ENCODE data around the gene OR6J1.

Gene OR6J1

DNA sequence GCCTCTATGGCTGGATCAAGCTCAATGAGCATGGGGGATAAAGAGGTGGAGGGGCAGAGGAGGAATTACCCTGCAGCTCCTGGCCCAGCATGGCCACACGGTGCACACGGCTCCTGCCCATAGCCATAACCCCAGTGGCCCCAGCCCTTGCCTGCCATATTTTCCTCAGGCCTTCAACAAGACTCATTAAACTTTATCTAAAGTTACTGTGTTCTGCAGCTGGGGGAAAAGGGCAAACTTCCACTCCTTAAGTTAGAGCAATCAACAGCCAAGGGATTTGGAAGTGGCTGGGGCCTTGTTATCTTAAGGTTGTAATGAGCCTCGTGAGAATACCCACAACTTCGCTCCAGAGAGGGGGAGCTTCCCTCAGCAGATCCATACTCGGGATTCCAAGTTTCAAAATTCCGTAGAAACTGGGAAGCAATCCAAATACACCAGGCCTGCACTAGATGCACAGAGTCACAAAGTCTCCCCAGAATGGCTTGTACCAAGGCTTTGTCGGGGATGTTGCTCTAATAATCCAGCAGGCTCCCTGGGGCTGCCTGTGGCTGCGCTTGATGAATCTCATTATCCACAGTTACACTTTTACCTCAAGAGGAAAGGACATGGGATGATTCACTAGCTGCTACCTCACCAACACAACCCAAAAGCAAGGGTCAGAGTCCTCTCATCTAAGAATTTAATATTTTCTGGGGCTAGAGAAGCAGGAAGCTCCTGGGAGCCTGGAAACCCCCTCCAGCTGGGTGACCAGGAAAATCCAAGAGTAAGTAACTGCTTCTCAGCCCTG, 13.0 kb upstream of the OR6J1 start:
- TF ChIP-seq EZH2 (IDR thresholded peaks at IDR 0.05) (no peak), FOXP2 (optimal IDR thresholded peaks at IDR 0.05; ENCODE audit: control extremely low read depth, extremely low read length, insufficient read depth) (no peak), POLR2AphosphoS5 (IDR thresholded peaks at IDR 0.05; ENCODE audit: borderline replicate concordance, low read depth, low read length) (no peak)
- Histone ChIP-seq H3K27ac (peak overlapping the region; percentile 80), H3K9me3 (ENCODE audit: low read depth, low read length) (no peaks in the 10 kb centered on the region), H3K36me3 (ENCODE audit: insufficient read depth, low read length) (no peaks in the 10 kb centered on the region), H3K4me3 (peak overlapping the region; percentile 58), H3K9ac (ENCODE audit: insufficient read length) (no peak overlapping the region)
- DNase-seq (ENCODE audit: low read depth, low spot score) = peak; percentile 70

DNA sequence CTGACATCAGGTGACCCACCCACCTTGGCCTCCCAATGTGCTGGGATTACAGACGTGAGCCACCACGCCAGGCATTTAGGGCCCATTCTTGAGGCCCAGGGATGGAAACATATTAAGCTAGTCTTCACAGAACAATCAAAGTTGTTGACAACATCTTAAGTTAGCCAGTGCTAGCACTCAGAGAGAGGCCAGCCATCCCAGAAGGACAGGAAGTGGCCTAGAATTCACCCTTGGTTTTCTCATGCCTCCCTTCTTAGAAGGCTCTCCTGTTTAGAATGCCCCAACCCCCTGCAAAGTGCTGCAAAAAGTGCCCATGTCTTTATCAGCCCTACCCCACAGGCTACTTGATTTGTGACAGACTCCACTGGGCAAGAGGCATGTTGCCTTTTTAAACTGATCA, 12.1 kb upstream of the OR6J1 start:
- Histone ChIP-seq H3K4me3 (no peak overlapping the region), H3K36me3 (ENCODE audit: insufficient read depth, low read length) (no peaks in the 10 kb centered on the region), H3K9me3 (ENCODE audit: low read depth, low read length) (no peaks in the 10 kb centered on the region), H3K9ac (ENCODE audit: insufficient read length) (no peak overlapping the region), H3K27ac (peak overlapping the region; percentile 80)
- no peak for TF ChIP-seq POLR2AphosphoS5 (IDR thresholded peaks at IDR 0.05; ENCODE audit: borderline replicate concordance, low read depth, low read length)
- no peak for TF ChIP-seq EZH2 (IDR thresholded peaks at IDR 0.05)
- TF ChIP-seq FOXP2 (optimal IDR thresholded peaks at IDR 0.05; ENCODE audit: control extremely low read depth, extremely low read length, insufficient read depth) = no peak
- DNase-seq (ENCODE audit: low read depth, low spot score) = no peak

DNA sequence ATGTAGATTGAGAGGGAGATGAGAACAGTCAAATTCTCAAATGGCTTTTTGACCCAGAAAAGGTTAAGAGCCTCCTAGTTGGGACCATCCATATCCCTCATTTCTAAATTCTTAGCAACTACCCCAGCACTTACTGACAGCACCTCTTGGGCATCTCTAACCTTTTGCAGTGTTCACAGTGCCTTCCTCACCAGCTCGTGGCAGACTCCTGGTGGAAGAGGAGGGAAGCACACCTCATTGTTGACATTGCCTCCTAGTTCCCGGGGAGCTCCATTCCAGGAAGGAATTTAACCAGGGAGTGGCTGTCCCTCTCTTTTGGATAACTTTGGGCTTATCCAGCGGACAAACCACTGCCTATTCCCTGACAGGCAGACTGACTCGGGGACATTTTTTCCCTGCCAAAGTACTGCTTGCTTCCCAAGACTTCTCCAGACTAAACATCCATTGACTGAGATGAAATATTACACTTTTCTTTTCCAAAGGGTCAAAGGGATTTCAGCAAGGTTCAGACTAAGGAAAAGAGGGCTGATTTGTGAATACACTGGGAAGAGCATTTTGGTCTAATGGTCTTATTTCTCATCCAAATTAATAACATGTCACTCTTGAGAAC, 9.0 kb upstream of the OR6J1 start:
- H3K36me3 ChIP-seq (ENCODE audit: insufficient read depth, low read length) = no peaks in the 10 kb centered on the region
- H3K4me3 ChIP-seq = no peak overlapping the region
- no peaks in the 10 kb centered on the region for H3K9me3 ChIP-seq (ENCODE audit: low read depth, low read length)
- DNase-seq (ENCODE audit: low read depth, low spot score) = no peak
- no peak overlapping the region for H3K27ac ChIP-seq
- TF ChIP-seq EZH2 (IDR thresholded peaks at IDR 0.05) = no peak
- TF ChIP-seq FOXP2 (optimal IDR thresholded peaks at IDR 0.05; ENCODE audit: control extremely low read depth, extremely low read length, insufficient read depth) = no peak
- no peak for TF ChIP-seq POLR2AphosphoS5 (IDR thresholded peaks at IDR 0.05; ENCODE audit: borderline replicate concordance, low read depth, low read length)
- no peak overlapping the region for H3K9ac ChIP-seq (ENCODE audit: insufficient read length)

DNA sequence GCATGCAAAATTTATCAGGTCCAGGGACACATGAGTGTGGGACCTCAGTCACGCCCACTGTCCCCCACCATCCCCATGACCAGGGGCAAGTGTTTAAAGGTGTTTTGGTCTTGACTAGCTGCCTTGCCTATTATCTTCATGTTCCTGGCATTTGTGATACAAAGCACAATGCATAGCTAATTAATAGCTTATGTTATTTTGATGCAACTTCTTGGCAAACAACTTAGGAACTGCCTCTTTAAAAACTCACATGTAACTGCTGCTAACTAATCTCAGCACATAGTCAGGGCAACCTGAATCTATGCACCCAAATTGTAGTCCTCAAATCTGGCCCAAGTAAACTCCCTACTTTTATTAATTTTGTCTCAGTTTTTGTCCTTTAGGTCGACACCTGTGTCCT, 7.4 kb upstream of the OR6J1 start:
- Histone ChIP-seq H3K27ac (no peak overlapping the region), H3K9ac (ENCODE audit: insufficient read length) (no peak overlapping the region), H3K4me3 (no peak overlapping the region), H3K36me3 (ENCODE audit: insufficient read depth, low read length) (no peaks in the 10 kb centered on the region), H3K9me3 (ENCODE audit: low read depth, low read length) (no peaks in the 10 kb centered on the region)
- no peak for DNase-seq (ENCODE audit: low read depth, low spot score)
- TF ChIP-seq EZH2 (IDR thresholded peaks at IDR 0.05) = no peak
- TF ChIP-seq FOXP2 (optimal IDR thresholded peaks at IDR 0.05; ENCODE audit: control extremely low read depth, extremely low read length, insufficient read depth) = no peak
- no peak for TF ChIP-seq POLR2AphosphoS5 (IDR thresholded peaks at IDR 0.05; ENCODE audit: borderline replicate concordance, low read depth, low read length)

DNA sequence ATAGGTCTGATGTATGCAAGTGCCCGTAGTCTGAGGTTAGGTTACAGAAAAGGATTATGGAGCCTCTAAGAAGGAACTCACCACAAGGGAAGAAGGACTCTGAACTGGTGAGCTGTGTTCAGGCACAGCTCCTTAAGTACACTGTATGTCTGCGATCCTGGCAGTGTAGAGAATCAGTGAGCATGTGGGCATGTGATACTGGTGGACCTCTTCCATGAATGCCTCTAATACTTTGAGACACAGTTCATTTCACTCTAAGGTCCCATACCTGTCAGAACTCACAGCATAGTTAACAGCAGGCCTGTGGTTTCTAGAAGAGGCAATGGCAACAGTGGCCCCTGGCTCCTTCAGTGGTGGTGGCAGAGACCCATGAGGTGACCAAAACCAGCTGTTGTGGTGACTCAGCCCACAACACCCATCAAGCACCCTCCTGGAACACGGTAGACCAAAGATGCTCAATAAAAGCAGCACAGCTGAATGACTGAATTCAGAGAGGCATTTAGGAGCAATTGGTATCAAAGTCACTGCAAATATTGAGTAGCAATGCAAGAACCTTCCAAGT, 6.9 kb upstream of the OR6J1 start:
- Histone ChIP-seq H3K9me3 (ENCODE audit: low read depth, low read length) (no peaks in the 10 kb centered on the region), H3K9ac (ENCODE audit: insufficient read length) (no peak overlapping the region), H3K27ac (peak overlapping the region; percentile 7; the same call in 1 of the 2 replicates), H3K36me3 (ENCODE audit: insufficient read depth, low read length) (no peaks in the 10 kb centered on the region), H3K4me3 (no peak overlapping the region)
- no peak for DNase-seq (ENCODE audit: low read depth, low spot score)
- TF ChIP-seq FOXP2 (optimal IDR thresholded peaks at IDR 0.05; ENCODE audit: control extremely low read depth, extremely low read length, insufficient read depth) (no peak), POLR2AphosphoS5 (IDR thresholded peaks at IDR 0.05; ENCODE audit: borderline replicate concordance, low read depth, low read length) (peak; percentile 76)

DNA sequence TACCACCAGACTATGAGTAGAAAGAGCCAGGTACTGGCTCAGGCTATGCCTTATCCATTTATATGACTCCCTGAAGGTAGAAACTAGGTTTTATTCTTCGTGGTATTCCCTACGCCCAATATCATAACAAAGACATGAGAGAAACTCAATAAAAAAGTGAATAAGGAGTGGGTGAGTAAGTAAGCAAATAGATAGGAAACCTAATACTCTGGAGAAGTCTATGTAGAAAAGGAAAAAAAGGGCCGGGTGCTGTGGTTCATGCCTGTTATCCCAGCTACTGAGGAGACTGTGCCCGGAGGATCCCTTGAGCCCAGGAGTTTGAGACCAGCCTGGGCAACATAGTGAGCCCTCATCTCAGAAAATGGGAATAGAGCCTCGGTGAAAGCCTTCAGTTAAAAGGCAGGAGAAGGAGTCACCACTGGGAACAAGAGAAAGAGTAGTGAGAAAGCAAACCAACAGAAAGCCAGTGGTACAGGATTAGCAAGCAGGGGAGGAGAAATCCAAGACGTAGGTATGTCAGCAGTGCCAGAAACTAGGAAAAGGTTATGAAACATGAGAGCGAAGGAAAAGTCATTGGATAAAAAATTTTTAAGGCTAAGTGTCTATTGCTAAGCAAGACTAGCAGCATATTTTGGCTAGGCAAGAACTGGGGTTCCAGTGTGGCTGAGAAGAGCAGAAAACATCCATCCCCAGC, 6.0 kb upstream of the OR6J1 start:
- TF ChIP-seq POLR2AphosphoS5 (IDR thresholded peaks at IDR 0.05; ENCODE audit: borderline replicate concordance, low read depth, low read length) = no peak
- TF ChIP-seq EZH2 (IDR thresholded peaks at IDR 0.05) = no peak
- TF ChIP-seq FOXP2 (optimal IDR thresholded peaks at IDR 0.05; ENCODE audit: control extremely low read depth, extremely low read length, insufficient read depth) = no peak
- Histone ChIP-seq H3K9ac (ENCODE audit: insufficient read length) (no peak overlapping the region), H3K9me3 (ENCODE audit: low read depth, low read length) (no peaks in the 10 kb centered on the region), H3K27ac (peak overlapping the region; percentile 7; the same call in 1 of the 2 replicates), H3K4me3 (no peak overlapping the region), H3K36me3 (ENCODE audit: insufficient read depth, low read length) (no peaks in the 10 kb centered on the region)
- no peak for DNase-seq (ENCODE audit: low read depth, low spot score)

DNA sequence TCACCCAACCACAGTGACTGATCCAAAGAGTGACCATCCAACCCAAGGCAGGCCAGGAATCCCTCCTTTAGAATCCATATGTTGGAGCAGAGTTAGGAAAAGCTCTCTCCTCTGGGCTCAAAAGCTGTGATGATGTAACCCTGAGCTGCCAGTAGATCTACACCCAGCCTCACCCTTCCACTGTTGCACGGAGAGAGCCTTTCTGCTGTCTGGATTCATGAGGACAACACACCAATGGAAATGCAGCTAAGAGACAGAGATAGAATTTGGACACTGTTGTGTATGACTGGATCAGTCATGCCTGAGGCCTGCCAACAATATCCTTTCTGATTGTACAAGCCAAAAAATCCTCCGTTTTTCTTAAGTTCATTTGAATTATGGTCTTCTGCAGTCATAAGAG, 4.4 kb upstream of the OR6J1 start:
- H3K27ac ChIP-seq = no peak overlapping the region
- H3K9ac ChIP-seq (ENCODE audit: insufficient read length) = no peak overlapping the region
- TF ChIP-seq FOXP2 (optimal IDR thresholded peaks at IDR 0.05; ENCODE audit: control extremely low read depth, extremely low read length, insufficient read depth) (no peak), POLR2AphosphoS5 (IDR thresholded peaks at IDR 0.05; ENCODE audit: borderline replicate concordance, low read depth, low read length) (no peak), EZH2 (IDR thresholded peaks at IDR 0.05) (no peak)
- no peak for DNase-seq (ENCODE audit: low read depth, low spot score)
- no peaks in the 10 kb centered on the region for H3K36me3 ChIP-seq (ENCODE audit: insufficient read depth, low read length)
- no peaks in the 10 kb centered on the region for H3K9me3 ChIP-seq (ENCODE audit: low read depth, low read length)
- H3K4me3 ChIP-seq = no peak overlapping the region
